WTC11 (cell line): ENCODE data around the gene CLPTM1L. TPM values are rescaled to one million over a fixed set of nuclear protein-coding genes. Genes with fewer than 3 reads are reported as not detected.

Source experiments
- ATAC-seq: fragments of 200-7000 bp; cut with Tn5 transposase; 2 replicates; pipeline ENCODE4 v1.10.0; 2021; ENCODE audit warnings: mild to moderate bottlenecking, moderate library complexity
- CTCF ChIA-PET: fragments of 300-600 bp; sonication (Branson Sonifier 250); formaldehyde crosslinking; loops from one replicate; lab custom pipeline; 2021; ENCODE audit warnings: antibody characterized with exemption; lab: Charles Lee
- POLR2A ChIA-PET: fragments of 350-600 bp; sonication (Branson Sonifier 250); formaldehyde crosslinking; loops from one replicate; lab custom pipeline; 2021; ENCODE audit warnings: antibody characterized with exemption; lab: Charles Lee
- DNase-seq: peaks from one replicate; pipeline ENCODE4 v3.0.0; 2021; ENCODE audit warnings: low spot score
- H3K27ac Mint-ChIP-seq: 2 replicates; pipeline ENCODE4 v1.8.0; 2021; ENCODE audit warnings: mixed read lengths
- H3K27me3 Mint-ChIP-seq: 2 replicates; pipeline ENCODE4 v1.8.0; 2021; ENCODE audit warnings: low read depth, mild to moderate bottlenecking, moderate library complexity, mixed read lengths
- H3K36me3 Mint-ChIP-seq: 2 replicates; pipeline ENCODE4 v1.8.0; 2021; ENCODE audit warnings: mixed read lengths
- H3K4me1 Mint-ChIP-seq: 2 replicates; pipeline ENCODE4 v1.8.0; 2022; ENCODE audit warnings: mixed read lengths
- H3K4me3 Mint-ChIP-seq: 2 replicates; pipeline ENCODE4 v1.8.0; 2021; ENCODE audit warnings: mild to moderate bottlenecking, moderate library complexity, mixed read lengths
- H3K9me3 Mint-ChIP-seq: 2 replicates; pipeline ENCODE4 v1.8.0; 2021; ENCODE audit warnings: mixed read lengths
- ARID4B ChIP-seq: sonication (generic); formaldehyde crosslinking; IDR thresholded peaks from 2 replicates; pipeline ENCODE4 v1.8.0; 2023; ENCODE audit warnings: missing genetic modification reagents, mild to moderate bottlenecking, borderline replicate concordance
- CREM ChIP-seq: sonication (generic); formaldehyde crosslinking; IDR thresholded peaks from 2 replicates; pipeline ENCODE4 v1.8.1; 2022; ENCODE audit warnings: mild to moderate bottlenecking, missing genetic modification reagents, moderate library complexity
- E2F1 ChIP-seq: sonication (generic); formaldehyde crosslinking; IDR thresholded peaks from 2 replicates; pipeline ENCODE4 v1.8.0; 2022; ENCODE audit warnings: mild to moderate bottlenecking, missing genetic modification reagents
- E2F5 ChIP-seq: sonication (generic); formaldehyde crosslinking; IDR thresholded peaks from 2 replicates; pipeline ENCODE4 v1.8.1; 2022; ENCODE audit warnings: mild to moderate bottlenecking, moderate library complexity, missing genetic modification reagents
- ERG ChIP-seq: fragments of 250-450 bp; sonication (Bioruptor Pico); IDR thresholded peaks from 2 replicates; pipeline ENCODE4 v1.8.0; 2021; ENCODE audit warnings: mild to moderate bottlenecking
- FOXJ3 ChIP-seq: sonication (generic); formaldehyde crosslinking; IDR thresholded peaks from 2 replicates; pipeline ENCODE4 v1.9.0; 2021; ENCODE audit warnings: missing genetic modification reagents, mild to moderate bottlenecking, borderline replicate concordance
- GTF2I ChIP-seq: fragments of 250-450 bp; sonication (Bioruptor Pico); conservative IDR thresholded peaks from 2 replicates; pipeline ENCODE4 v1.4.0; 2021; ENCODE audit warnings: mild to moderate bottlenecking
- JUN ChIP-seq: sonication (generic); formaldehyde crosslinking; IDR thresholded peaks from 2 replicates; pipeline ENCODE4 v1.8.0; 2023; ENCODE audit warnings: mild to moderate bottlenecking, missing genetic modification reagents
- NFATC4 ChIP-seq: fragments of 250-450 bp; sonication (Bioruptor Pico); IDR thresholded peaks from 2 replicates; pipeline ENCODE4 v1.9.0; 2021; ENCODE audit warnings: mild to moderate bottlenecking
- NR1H2 ChIP-seq: sonication (generic); formaldehyde crosslinking; IDR thresholded peaks from 2 replicates; pipeline ENCODE4 v1.9.0; 2021; ENCODE audit warnings: mild to moderate bottlenecking, moderate library complexity, missing genetic modification reagents
- OVOL2 ChIP-seq: fragments of 250-450 bp; sonication (Bioruptor Pico); IDR thresholded peaks from 2 replicates; pipeline ENCODE4 v1.9.0; 2021; ENCODE audit warnings: mild to moderate bottlenecking, borderline replicate concordance
- RORB ChIP-seq: fragments of 250-450 bp; sonication (Bioruptor Pico); IDR thresholded peaks from 2 replicates; pipeline ENCODE4 v1.9.0; 2021; ENCODE audit warnings: mild to moderate bottlenecking
- SP1 ChIP-seq: sonication (generic); formaldehyde crosslinking; conservative IDR thresholded peaks from 2 replicates; pipeline ENCODE4 v1.8.1; 2022; ENCODE audit warnings: missing genetic modification reagents
- TCF7 ChIP-seq: sonication (generic); formaldehyde crosslinking; IDR thresholded peaks from 2 replicates; pipeline ENCODE4 v1.8.0; 2022; ENCODE audit warnings: mild to moderate bottlenecking, low read depth, missing genetic modification reagents, moderate library complexity
- TEAD4 ChIP-seq: sonication (generic); formaldehyde crosslinking; IDR thresholded peaks from 2 replicates; pipeline ENCODE4 v1.8.0; 2022; ENCODE audit warnings: mild to moderate bottlenecking, missing genetic modification reagents
- USF2 ChIP-seq: sonication (generic); formaldehyde crosslinking; IDR thresholded peaks from 2 replicates; pipeline ENCODE4 v1.8.1; 2023; ENCODE audit warnings: mild to moderate bottlenecking, missing genetic modification reagents, moderate library complexity
- ZBTB21 ChIP-seq: sonication (generic); formaldehyde crosslinking; IDR thresholded peaks from 2 replicates; pipeline ENCODE4 v1.8.1; 2023; ENCODE audit warnings: mild to moderate bottlenecking, missing genetic modification reagents, borderline replicate concordance
- ZNF138 ChIP-seq: sonication (generic); formaldehyde crosslinking; conservative IDR thresholded peaks from 2 replicates; pipeline ENCODE4 v1.8.1; 2022; ENCODE audit warnings: mild to moderate bottlenecking, moderate library complexity, missing genetic modification reagents
- ZNF219 ChIP-seq: sonication (generic); formaldehyde crosslinking; IDR thresholded peaks from 2 replicates; pipeline ENCODE4 v1.8.0; 2023; ENCODE audit warnings: missing genetic modification reagents, mild to moderate bottlenecking, borderline replicate concordance
- ZNF232 ChIP-seq: sonication (generic); formaldehyde crosslinking; IDR thresholded peaks from 2 replicates; pipeline ENCODE4 v1.8.0; 2022; ENCODE audit warnings: mild to moderate bottlenecking, missing genetic modification reagents
- ZNF263 ChIP-seq: sonication (generic); formaldehyde crosslinking; IDR thresholded peaks from 2 replicates; pipeline ENCODE4 v1.8.1; 2022; ENCODE audit warnings: low read depth, mild to moderate bottlenecking, moderate library complexity, missing genetic modification reagents
- ZNF423 ChIP-seq: fragments of 250-450 bp; sonication (Bioruptor Pico); IDR thresholded peaks from 2 replicates; pipeline ENCODE4 v2.1.2; 2022; ENCODE audit warnings: mild to moderate bottlenecking, moderate library complexity
- total RNA-seq: library from RNA; stranded (reverse); gene quantifications from 3 replicates; pipeline ENCODE4 v1.2.3, GENCODE V29; 2021

The CLPTM1L gene
- total RNA-seq, 1 experiment from 2014 or later, result 92.8 TPM

GRCh38 chr5:1378866-1379659 lies 34.2 kb upstream of the CLPTM1L start:
- Mint-ChIP-seq H3K4me1 (0 out of 2 replicates have a peak, but pooled peaks cover 4% of the 10 kb centered on the region), H3K27me3 (peaks cover 54% of the 10 kb centered on the region), H3K36me3 (peaks cover 2% of the 10 kb centered on the region; the same call in 1 of the 2 replicates), H3K9me3 (peaks cover 6% of the 10 kb centered on the region), H3K27ac (no peak overlapping the region), H3K4me3 (no peak overlapping the region)
- POLR2A ChIA-PET, result no interaction called here
- TF ChIP-seq SP1 (no peak), ERG (CRISPR knock-in tag) (no peak), OVOL2 (no peak), TCF7 (CRISPR knock-in tag) (no peak), NFATC4 (CRISPR knock-in tag) (no peak)
- CTCF ChIA-PET, result interaction anchor here (1.4 to 2.2 kb wide), 10 partner anchors 16 to 272 kb away, joined by 4 to 27 read pairs (median 10); partner anchors contain the start of gene TERT
- DNase-seq (no peak), ATAC-seq (no peak)

- Mint-ChIP-seq H3K4me3 (no peak overlapping the region), H3K9me3 (peaks cover 6% of the 10 kb centered on the region), H3K36me3 (peaks cover 2% of the 10 kb centered on the region; the same call in 1 of the 2 replicates), H3K27ac (no peak overlapping the region), H3K4me1 (0 out of 2 replicates have a peak, but pooled peaks cover 4% of the 10 kb centered on the region), H3K27me3 (peaks cover 52% of the 10 kb centered on the region)
- TF ChIP-seq FOXJ3 (CRISPR knock-in tag), result no peak
- no peak for TF ChIP-seq ZNF263
- no peak for TF ChIP-seq ZNF423 (CRISPR knock-in tag)
- no peak for TF ChIP-seq TEAD4 (CRISPR knock-in tag)
- TF ChIP-seq ZBTB21 (CRISPR knock-in tag), result no peak
- TF ChIP-seq ZNF232, result no peak
- no peak for TF ChIP-seq NR1H2
- no peak for TF ChIP-seq JUN (CRISPR knock-in tag)
- no peak for TF ChIP-seq ARID4B (CRISPR knock-in tag)
- TF ChIP-seq GTF2I (CRISPR knock-in tag), result no peak
- no peak for TF ChIP-seq CREM (CRISPR knock-in tag)
- no peak for TF ChIP-seq E2F1 (CRISPR knock-in tag)
- no peak for TF ChIP-seq E2F5 (CRISPR knock-in tag)
- no peak for TF ChIP-seq RORB (CRISPR knock-in tag)
- no peak for TF ChIP-seq USF2
- TF ChIP-seq ZNF138 (CRISPR knock-in tag), result no peak
- TF ChIP-seq ZNF219 (CRISPR knock-in tag), result no peak
- CTCF ChIA-PET, result interaction anchor here (0.9 kb wide), 1 partner anchor 90 kb away, joined by 3 read pairs; no protein-coding TSS in a partner anchor
- POLR2A ChIA-PET, result no interaction called here
- ATAC-seq (no peak), DNase-seq (no peak)
Observed at GRCh38 chr5:1378096-1378495, 33.2 kb upstream of the CLPTM1L start.
